Suprapubic skin (tissue), 4 donors: ENCODE data around the gene SDHB. TPM values are rescaled to one million over a fixed set of nuclear protein-coding genes. Genes with fewer than 3 reads are reported as not detected.

Experiments
- DNase-seq, 2 donors: peaks; one replicate each; pipeline ENCODE4 v3.0.0-alpha.2; 2019; ENCODE audit warnings: low spot score in 2 of 2
- H3K27ac ChIP-seq: fragments of 200-600 bp; sonication (generic); one replicate; pipeline ENCODE4 v1.5.1; 2019
- H3K27me3 ChIP-seq: fragments of 200-600 bp; sonication (generic); one replicate; pipeline ENCODE4 v1.5.1; 2019
- H3K36me3 ChIP-seq: fragments of 200-600 bp; sonication (generic); one replicate; pipeline ENCODE4 v1.5.1; 2019
- H3K4me1 ChIP-seq: fragments of 200-600 bp; sonication (generic); one replicate; pipeline ENCODE4 v1.5.1; 2019
- H3K4me3 ChIP-seq: fragments of 200-600 bp; sonication (generic); one replicate; pipeline ENCODE4 v1.5.1; 2019; ENCODE audit warnings: mild to moderate bottlenecking
- H3K9me3 ChIP-seq: fragments of 200-600 bp; sonication (generic); one replicate; pipeline ENCODE4 v1.5.1; 2019
- CTCF ChIP-seq, 2 donors: fragments of 200-600 bp in 1 of 2; fragments of 450-650 bp in 1 of 2; sonication (generic) in 1 of 2; IDR thresholded peaks; one replicate each; pipeline ENCODE4 v1.5.1; 2016 to 2019; ENCODE audit warnings: antibody characterized with exemption in 2 of 2, mild to moderate bottlenecking in 1 of 2, moderate library complexity in 1 of 2
- EP300 ChIP-seq: sonication (generic); formaldehyde crosslinking; IDR thresholded peaks from one replicate; pipeline ENCODE4 v1.6.1; 2017; ENCODE audit warnings: antibody characterized with exemption
- POLR2A ChIP-seq, 2 donors: fragments of 450-650 bp; IDR thresholded peaks; one replicate each; pipeline ENCODE4 v1.6.1; 2017; ENCODE audit warnings: antibody characterized with exemption in 2 of 2, mild to moderate bottlenecking in 2 of 2, moderate library complexity in 2 of 2
- POLR2AphosphoS5 ChIP-seq, 3 donors: sonication (generic); formaldehyde crosslinking; IDR thresholded peaks; one replicate each; pipeline ENCODE4 v1.6.1; 2017; ENCODE audit warnings: antibody characterized with exemption in 3 of 3
- WGBS: methylation state at CpG from one replicate; pipeline ENCODE4 v1.1.5; 2018; 5-methylcytosine and 5-hydroxymethylcytosine counted together
- total RNA-seq, 4 donors: library from RNA; depleted of rRNA; stranded (reverse); fragments of >200 nt; gene quantifications; one replicate each; pipeline ENCODE4 v1.1.0, GENCODE V29; 2016

Gene SDHB
- 10 to 100 TPM; 69.0 to 98.3 (median 90.5) TPM for total RNA-seq

GRCh38 chr1:17053685-17054410 lies at the start of gene SDHB:
Gene SDHB, minus strand, starts transcription at chr1:17054032. Its CDS starts 13 bp downstream, at chr1:17054019.
- Histone ChIP-seq H3K27me3 (no peaks in the 10 kb centered on the region), H3K27ac (peak within 1 kb of the TSS; percentile 79), H3K4me3 (peak within 1 kb of the TSS; percentile 66), H3K36me3 (peaks cover 16% of the 10 kb centered on the region), H3K9me3 (no peaks in the 10 kb centered on the region), H3K4me1 (peaks cover 24% of the 10 kb centered on the region)
- peak; percentile 99 for DNase-seq
- WGBS, result under 1% methylated on average over 25 of the region's 44 CpGs
- TF ChIP-seq CTCF (IDR thresholded peaks at IDR 0.05) (no peak), POLR2AphosphoS5 (IDR thresholded peaks at IDR 0.05) (peak in 2 of 3 donors; percentile 68 to 89), POLR2A (IDR thresholded peaks at IDR 0.05) (peak in 1 of 2 donors; percentile 88), EP300 (no peak)

GRCh38 chr1:17102232-17102631 lies 48.4 kb upstream of the SDHB start:
- Histone ChIP-seq H3K9me3 (no peaks in the 10 kb centered on the region), H3K4me1 (peaks cover 11% of the 10 kb centered on the region), H3K4me3 (no peak overlapping the region), H3K36me3 (no peaks in the 10 kb centered on the region), H3K27ac (no peak overlapping the region), H3K27me3 (peaks cover 9% of the 10 kb centered on the region)
- DNase-seq, result no peak
- TF ChIP-seq EP300 (no peak), POLR2A (IDR thresholded peaks at IDR 0.05) (no peak), CTCF (IDR thresholded peaks at IDR 0.05) (no peak), POLR2AphosphoS5 (IDR thresholded peaks at IDR 0.05) (no peak)
- WGBS, result 61% methylated on average over 2 of the region's 2 CpGs

GRCh38 chr1:17101261-17101660 lies 47.4 kb upstream of the SDHB start:
- Histone ChIP-seq H3K4me1 (peaks cover 16% of the 10 kb centered on the region), H3K27me3 (peaks cover 9% of the 10 kb centered on the region), H3K9me3 (no peaks in the 10 kb centered on the region), H3K36me3 (no peaks in the 10 kb centered on the region), H3K27ac (no peak overlapping the region), H3K4me3 (no peak overlapping the region)
- DNase-seq, result no peak
- WGBS, result 81% methylated on average over 4 of the region's 4 CpGs
- TF ChIP-seq POLR2AphosphoS5 (IDR thresholded peaks at IDR 0.05), result no peak
- no peak for TF ChIP-seq POLR2A (IDR thresholded peaks at IDR 0.05)
- no peak for TF ChIP-seq EP300
- no peak for TF ChIP-seq CTCF (IDR thresholded peaks at IDR 0.05)

- H3K4me1 ChIP-seq, result peaks cover 16% of the 10 kb centered on the region
- no peak overlapping the region for H3K4me3 ChIP-seq
- no peak for DNase-seq
- WGBS, result 80% methylated on average over 10 of the region's 10 CpGs
- peak overlapping the region; percentile 60 for H3K27ac ChIP-seq
- no peaks in the 10 kb centered on the region for H3K9me3 ChIP-seq
- no peak for TF ChIP-seq POLR2A (IDR thresholded peaks at IDR 0.05)
- no peaks in the 10 kb centered on the region for H3K36me3 ChIP-seq
- peaks cover 2% of the 10 kb centered on the region for H3K27me3 ChIP-seq
These were observed 45.9 kb upstream of the SDHB start for GRCh38 chr1:17099616-17100340.

GRCh38 chr1:17098446-17099317 lies 44.9 kb upstream of the SDHB start:
- no peak for DNase-seq
- H3K27ac ChIP-seq, result peak overlapping the region; percentile 60

More at GRCh38 chr1:17098446-17099317, 44.9 kb upstream of the SDHB start:
- H3K9me3 ChIP-seq, result no peaks in the 10 kb centered on the region
- peaks cover 16% of the 10 kb centered on the region for H3K4me1 ChIP-seq
- H3K36me3 ChIP-seq, result no peaks in the 10 kb centered on the region
- H3K27me3 ChIP-seq, result no peaks in the 10 kb centered on the region
- H3K4me3 ChIP-seq, result no peak overlapping the region
- 51% methylated on average over 10 of the region's 13 CpGs for WGBS
- no peak for TF ChIP-seq CTCF (IDR thresholded peaks at IDR 0.05)
- no peak for TF ChIP-seq EP300
- TF ChIP-seq POLR2AphosphoS5 (IDR thresholded peaks at IDR 0.05), result no peak
